Effector memory CD8-positive, alpha-beta T cell (primary cell): ENCODE results near the gene SMKR1.

Experiments
- ATAC-seq: fragments of 150-1000 bp; cut with Tn5 transposase; replicated peaks from 2 replicates; pipeline ENCODE4 v1.10.0; 2021; ENCODE audit warnings: mild to moderate bottlenecking, moderate library complexity
- DNase-seq, 3 experiments: peaks; one replicate each; pipeline ENCODE4 v3.0.0; 2021
- H3K27ac Mint-ChIP-seq, 2 donors: one replicate each; pipeline ENCODE4 v1.8.0; 2022; ENCODE audit warnings: mild to moderate bottlenecking in 2 of 2, mixed read lengths in 2 of 2, moderate library complexity in 2 of 2
- H3K27me3 Mint-ChIP-seq, 2 donors: one replicate each; pipeline ENCODE4 v1.8.0; 2022; ENCODE audit warnings: mixed read lengths in 2 of 2
- H3K36me3 Mint-ChIP-seq: one replicate; pipeline ENCODE4 v1.8.0; 2022; ENCODE audit warnings: mild to moderate bottlenecking, moderate library complexity, mixed read lengths; ENCODE audit not compliant: insufficient read depth
- H3K4me1 Mint-ChIP-seq, 2 donors: one replicate each; pipeline ENCODE4 v1.8.0; 2022; ENCODE audit warnings: low read depth in 2 of 2, mixed read lengths in 2 of 2
- H3K4me3 Mint-ChIP-seq, 2 donors: one replicate each; pipeline ENCODE4 v1.8.0; 2022; ENCODE audit warnings: mild to moderate bottlenecking in 2 of 2, mixed read lengths in 2 of 2, moderate library complexity in 2 of 2
- H3K9me3 Mint-ChIP-seq, 2 donors: one replicate each; pipeline ENCODE4 v1.8.0; 2022; ENCODE audit warnings: mixed read lengths in 2 of 2

Gene SMKR1

DNA sequence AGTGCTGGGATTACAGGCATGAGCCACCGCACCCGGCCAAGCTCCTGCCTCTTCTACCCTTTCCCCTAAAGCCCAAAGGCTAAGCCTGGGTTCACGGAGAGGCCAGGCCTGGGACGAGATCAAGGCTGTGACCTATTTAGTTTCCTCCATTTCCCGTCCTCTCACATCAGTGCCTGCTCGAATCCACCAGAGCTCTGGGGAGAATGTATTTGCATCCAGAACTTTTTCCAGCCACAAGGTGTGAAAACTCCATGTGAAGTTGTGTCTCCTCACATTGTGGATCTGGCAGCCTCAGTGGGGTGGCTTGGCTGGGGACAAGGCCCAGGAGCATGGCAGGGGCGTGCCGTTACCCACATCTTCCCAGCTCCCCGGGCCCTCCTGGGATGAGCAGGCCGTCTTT lies 38.0 kb downstream of the SMKR1 start:
- no peaks in the 10 kb centered on the region for H3K27me3 Mint-ChIP-seq
- H3K4me1 Mint-ChIP-seq: peaks cover 17 to 43% of the 10 kb centered on the region in 2 donors
- no peak for DNase-seq
- no peak for ATAC-seq
- no peak overlapping the region for H3K4me3 Mint-ChIP-seq
- no peak overlapping the region for H3K27ac Mint-ChIP-seq
- H3K36me3 Mint-ChIP-seq: no peaks in the 10 kb centered on the region
- H3K9me3 Mint-ChIP-seq: no peaks in the 10 kb centered on the region

GRCh38 chr7:129544700-129545099 lies 42.4 kb downstream of the SMKR1 start:
- ATAC-seq (peak; percentile 72), DNase-seq (no peak)
- Mint-ChIP-seq H3K9me3 (no peaks in the 10 kb centered on the region), H3K27ac (no peak overlapping the region), H3K36me3 (no peaks in the 10 kb centered on the region), H3K4me1 (peaks cover 7 to 15% of the 10 kb centered on the region in 2 donors), H3K27me3 (no peaks in the 10 kb centered on the region), H3K4me3 (no peak overlapping the region)

- ATAC-seq: no peak
- Mint-ChIP-seq H3K27me3 (peaks cover 0 to 8% of the 10 kb centered on the region in 2 donors), H3K4me1 (peaks cover 5 to 7% of the 10 kb centered on the region in 2 donors), H3K36me3 (peaks cover 5% of the 10 kb centered on the region), H3K4me3 (no peak overlapping the region), H3K27ac (no peak overlapping the region), H3K9me3 (no peaks in the 10 kb centered on the region)
- DNase-seq: no peak
Measured at GRCh38 chr7:129550693-129551360, 48.5 kb downstream of the SMKR1 start.

- DNase-seq (peak; percentile 42 to 59 (median 47)), ATAC-seq (peak; percentile 99)
- Mint-ChIP-seq H3K4me1 (peaks cover 5 to 7% of the 10 kb centered on the region in 2 donors), H3K27ac (peak overlapping the region; percentile 85 to 92), H3K36me3 (peaks cover 5% of the 10 kb centered on the region), H3K4me3 (peak overlapping the region; percentile 66 to 69), H3K9me3 (no peaks in the 10 kb centered on the region), H3K27me3 (peaks cover 0 to 8% of the 10 kb centered on the region in 2 donors)
Measured at GRCh38 chr7:129553899-129554461, 51.6 kb downstream of the SMKR1 start.

GRCh38 chr7:129556607-129557133 lies 54.3 kb downstream of the SMKR1 start:
- DNase-seq (no peak), ATAC-seq (no peak)
- Mint-ChIP-seq H3K27me3 (peaks cover 5 to 8% of the 10 kb centered on the region in 2 donors), H3K36me3 (peaks cover 5% of the 10 kb centered on the region), H3K27ac (peak overlapping the region in 1 of 2 donors; percentile 66), H3K9me3 (no peaks in the 10 kb centered on the region), H3K4me1 (peaks cover 5 to 7% of the 10 kb centered on the region in 2 donors), H3K4me3 (no peak overlapping the region)

- no peak for ATAC-seq
- no peaks in the 10 kb centered on the region for H3K9me3 Mint-ChIP-seq
- H3K27me3 Mint-ChIP-seq: peaks cover 5 to 10% of the 10 kb centered on the region in 2 donors
- H3K4me3 Mint-ChIP-seq: no peak overlapping the region
- H3K27ac Mint-ChIP-seq: no peak overlapping the region
- H3K4me1 Mint-ChIP-seq: peaks cover 5 to 7% of the 10 kb centered on the region in 2 donors
- DNase-seq: no peak
- peaks cover 5% of the 10 kb centered on the region for H3K36me3 Mint-ChIP-seq
Measured at GRCh38 chr7:129557686-129558481, 55.6 kb downstream of the SMKR1 start.

- no peaks in the 10 kb centered on the region for H3K36me3 Mint-ChIP-seq
- ATAC-seq: no peak
Measured at GRCh38 chr7:129559564-129559963, 57.2 kb downstream of the SMKR1 start.

DNA sequence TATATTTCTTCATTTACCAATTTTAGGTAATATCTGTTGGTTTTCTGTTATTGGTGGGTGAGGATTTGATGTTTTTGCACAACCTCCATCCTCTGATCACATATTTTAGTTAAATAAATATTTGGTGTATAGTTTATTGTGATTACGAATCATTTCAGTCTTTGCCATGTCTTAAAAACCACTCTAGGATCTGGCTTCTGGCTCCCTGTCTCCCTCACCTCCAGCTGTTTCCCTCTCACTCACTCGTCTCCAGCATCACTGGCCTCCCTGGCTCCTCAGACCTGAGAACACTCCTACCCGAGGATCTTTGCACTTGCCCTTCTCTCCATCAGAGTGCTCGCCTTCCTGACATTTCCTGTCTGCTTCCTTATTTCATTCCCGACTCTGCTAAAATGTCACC lies 58.5 kb downstream of the SMKR1 start:
- H3K9me3 Mint-ChIP-seq: no peaks in the 10 kb centered on the region
- H3K27ac Mint-ChIP-seq: no peak overlapping the region
- DNase-seq: no peak
- no peak for ATAC-seq
- H3K36me3 Mint-ChIP-seq: no peaks in the 10 kb centered on the region
- H3K4me3 Mint-ChIP-seq: no peak overlapping the region
- H3K27me3 Mint-ChIP-seq: peaks cover 17% of the 10 kb centered on the region in 2 donors
- H3K4me1 Mint-ChIP-seq: no peaks in the 10 kb centered on the region

More at GRCh38 chr7:129559564-129559963, 57.2 kb downstream of the SMKR1 start:
- DNase-seq: no peak
- Mint-ChIP-seq H3K27me3 (peaks cover 13 to 17% of the 10 kb centered on the region in 2 donors), H3K9me3 (no peaks in the 10 kb centered on the region), H3K4me1 (no peaks in the 10 kb centered on the region), H3K27ac (no peak overlapping the region), H3K4me3 (no peak overlapping the region)

- Mint-ChIP-seq H3K9me3 (peaks cover 0 to under 1% of the 10 kb centered on the region in 2 donors), H3K27ac (no peak overlapping the region), H3K27me3 (peaks cover 18 to 21% of the 10 kb centered on the region in 2 donors), H3K36me3 (no peaks in the 10 kb centered on the region), H3K4me3 (no peak overlapping the region), H3K4me1 (no peaks in the 10 kb centered on the region)
- DNase-seq (no peak), ATAC-seq (no peak)
Measured at GRCh38 chr7:129561677-129562359, 59.5 kb downstream of the SMKR1 start.
